ENCODE results near the gene HES2. TPM values are rescaled to one million over a fixed set of nuclear protein-coding genes. Genes with fewer than 3 reads are reported as not detected.
"Not testable (repeated sequence)": the region's sequence is repeated elsewhere in the genome, so short reads cannot be mapped to it uniquely, and the experiment has no call there.

The HES2 gene
- total RNA-seq, 2 donors from 2014 or later, result not detected

DNA sequence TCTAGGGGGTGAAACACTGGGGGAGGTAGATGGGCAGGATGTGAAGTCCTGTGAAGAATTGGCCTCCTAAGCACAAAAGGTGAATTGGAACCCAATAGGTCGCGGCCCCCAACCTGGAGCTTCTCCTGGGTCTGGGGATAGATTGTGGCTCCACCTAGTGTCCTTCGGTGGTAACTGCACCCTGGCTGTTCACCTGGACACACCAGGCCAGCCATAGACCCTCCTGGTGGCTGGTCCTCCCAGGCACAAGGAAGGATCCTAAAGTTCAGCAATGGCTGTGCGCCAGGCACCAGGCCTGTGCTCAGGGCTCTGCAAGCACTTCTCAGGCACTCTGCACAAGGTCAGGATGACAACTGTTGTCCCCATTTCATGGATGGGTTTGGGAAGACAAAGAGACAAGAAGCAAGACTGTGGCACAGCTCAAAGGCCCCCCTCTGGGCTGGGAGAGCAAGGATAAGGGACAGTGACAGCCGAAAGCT, 18.4 kb upstream of the HES2 start:
- Histone ChIP-seq H3K9ac (ENCODE audit: extremely low read depth, low read length, poor library complexity, severe bottlenecking) (no peak overlapping the region), H3K27ac (ENCODE audit: low read depth, low read length) (no peak overlapping the region), H3K36me3 (ENCODE audit: control insufficient read depth, insufficient read depth, low read length) (no peaks in the 10 kb centered on the region), H3K4me3 (ENCODE audit: low read length) (no peak overlapping the region), H3K27me3 (ENCODE audit: control insufficient read depth, insufficient read depth, low read length, poor library complexity, severe bottlenecking) (peaks cover 27% of the 10 kb centered on the region), H3K9me3 (ENCODE audit: control insufficient read depth, low read length) (no peaks in the 10 kb centered on the region), H3K4me1 (ENCODE audit: control insufficient read depth, insufficient read depth, low read length) (no peaks in the 10 kb centered on the region)
- Mint-ChIP-seq H3K27me3 (ENCODE audit: insufficient read depth) (peaks cover 54% of the 10 kb centered on the region), H3K36me3 (ENCODE audit: low read depth) (no peaks in the 10 kb centered on the region), H3K9me3 (no peaks in the 10 kb centered on the region), H3K4me1 (peaks cover 3% of the 10 kb centered on the region), H3K27ac (no peak overlapping the region), H3K4me3 (no peak overlapping the region)
- TF ChIP-seq, protein P1, sequence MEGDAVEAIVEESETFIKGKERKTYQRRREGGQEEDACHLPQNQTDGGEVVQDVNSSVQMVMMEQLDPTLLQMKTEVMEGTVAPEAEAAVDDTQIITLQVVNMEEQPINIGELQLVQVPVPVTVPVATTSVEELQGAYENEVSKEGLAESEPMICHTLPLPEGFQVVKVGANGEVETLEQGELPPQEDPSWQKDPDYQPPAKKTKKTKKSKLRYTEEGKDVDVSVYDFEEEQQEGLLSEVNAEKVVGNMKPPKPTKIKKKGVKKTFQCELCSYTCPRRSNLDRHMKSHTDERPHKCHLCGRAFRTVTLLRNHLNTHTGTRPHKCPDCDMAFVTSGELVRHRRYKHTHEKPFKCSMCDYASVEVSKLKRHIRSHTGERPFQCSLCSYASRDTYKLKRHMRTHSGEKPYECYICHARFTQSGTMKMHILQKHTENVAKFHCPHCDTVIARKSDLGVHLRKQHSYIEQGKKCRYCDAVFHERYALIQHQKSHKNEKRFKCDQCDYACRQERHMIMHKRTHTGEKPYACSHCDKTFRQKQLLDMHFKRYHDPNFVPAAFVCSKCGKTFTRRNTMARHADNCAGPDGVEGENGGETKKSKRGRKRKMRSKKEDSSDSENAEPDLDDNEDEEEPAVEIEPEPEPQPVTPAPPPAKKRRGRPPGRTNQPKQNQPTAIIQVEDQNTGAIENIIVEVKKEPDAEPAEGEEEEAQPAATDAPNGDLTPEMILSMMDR (conservative IDR thresholded peaks at IDR 0.05), result peak; percentile 97
- peak; percentile 97 for DNase-seq
- WGBS, 2 experiments (ENCODE audit: insufficient coverage in 1 of 2, insufficient read length in 1 of 2), result 27% methylated on average over 5 of the region's 5 CpGs

DNA sequence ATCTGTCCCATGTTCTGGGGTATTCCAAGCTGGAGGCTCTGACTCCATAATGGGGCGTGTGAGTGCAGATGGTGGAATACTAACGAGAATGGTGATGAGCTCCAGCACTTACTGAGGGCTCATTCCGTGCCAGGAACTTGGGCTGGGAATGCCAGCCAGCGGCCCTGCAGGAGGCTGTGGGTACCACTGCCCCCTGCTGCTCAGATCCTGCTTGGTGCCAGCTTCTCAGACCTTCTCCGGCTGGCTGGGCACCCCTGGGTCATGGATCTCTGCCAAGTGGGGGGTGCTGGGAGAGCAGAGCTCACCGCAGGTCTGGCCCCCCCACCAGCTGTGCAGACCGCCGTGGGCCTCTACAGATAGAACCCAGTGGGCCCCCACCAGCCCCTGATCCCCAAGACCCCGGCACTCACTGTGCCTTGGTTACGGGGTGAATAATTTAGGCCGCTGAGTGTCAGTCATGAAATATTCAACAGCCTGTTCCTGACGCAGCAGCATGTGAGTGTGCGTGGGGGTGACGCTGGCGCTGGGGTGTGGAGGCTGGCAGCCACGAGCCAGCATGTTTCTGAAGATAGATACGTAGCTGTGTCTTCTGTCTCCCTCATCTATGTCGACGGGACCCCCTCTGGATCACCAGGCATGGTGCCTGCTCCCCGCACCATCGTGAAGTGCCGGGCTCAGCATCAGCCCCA, 17.4 kb upstream of the HES2 start:
- not testable (repeated sequence) for H3K9me3 ChIP-seq (ENCODE audit: control insufficient read depth, low read length); H3K4me1 ChIP-seq (ENCODE audit: control insufficient read depth, insufficient read depth, low read length); H3K4me1 Mint-ChIP-seq; H3K36me3 ChIP-seq (ENCODE audit: control insufficient read depth, insufficient read depth, low read length); H3K9me3 Mint-ChIP-seq; DNase-seq; H3K9ac ChIP-seq (ENCODE audit: extremely low read depth, low read length, poor library complexity, severe bottlenecking); H3K27ac Mint-ChIP-seq; H3K4me3 ChIP-seq (ENCODE audit: low read length); H3K4me3 Mint-ChIP-seq; H3K36me3 Mint-ChIP-seq (ENCODE audit: low read depth); H3K27ac ChIP-seq (ENCODE audit: low read depth, low read length)
- peaks cover 27% of the 10 kb centered on the region for H3K27me3 ChIP-seq (ENCODE audit: control insufficient read depth, insufficient read depth, low read length, poor library complexity, severe bottlenecking)
- peaks cover 55% of the 10 kb centered on the region for H3K27me3 Mint-ChIP-seq (ENCODE audit: insufficient read depth)
- TF ChIP-seq, protein P1 (conservative IDR thresholded peaks at IDR 0.05), result peak; percentile 21
- 86 to 89% methylated on average over 13 to 22 of the region's 22 CpGs for WGBS, 2 experiments (ENCODE audit: insufficient coverage in 1 of 2, insufficient read length in 1 of 2)

DNA sequence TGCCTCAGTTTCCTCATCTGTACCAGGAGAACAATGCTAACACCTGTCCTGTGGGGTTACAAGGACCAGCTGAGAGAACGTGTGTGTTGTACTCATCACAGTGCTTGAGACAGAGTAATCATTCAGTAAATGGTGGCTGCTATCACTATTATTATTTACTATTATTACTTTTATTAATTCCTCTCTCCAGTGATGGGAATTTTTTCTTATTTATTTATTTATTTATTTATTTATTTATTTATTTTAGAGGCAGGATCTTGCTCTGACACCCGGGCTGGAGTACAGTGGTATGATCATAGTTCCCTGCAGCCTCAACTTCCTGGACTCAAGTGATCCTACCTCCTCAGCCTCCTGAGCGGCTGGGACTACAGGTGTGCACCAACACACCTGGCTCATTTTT, 16.6 kb upstream of the HES2 start:
- not testable (repeated sequence) for H3K36me3 ChIP-seq (ENCODE audit: control insufficient read depth, insufficient read depth, low read length); H3K9me3 ChIP-seq (ENCODE audit: control insufficient read depth, low read length); H3K27ac ChIP-seq (ENCODE audit: low read depth, low read length); H3K4me1 Mint-ChIP-seq; H3K4me3 ChIP-seq (ENCODE audit: low read length); DNase-seq; H3K9ac ChIP-seq (ENCODE audit: extremely low read depth, low read length, poor library complexity, severe bottlenecking); H3K4me3 Mint-ChIP-seq; H3K36me3 Mint-ChIP-seq (ENCODE audit: low read depth); H3K4me1 ChIP-seq (ENCODE audit: control insufficient read depth, insufficient read depth, low read length); H3K27ac Mint-ChIP-seq; H3K9me3 Mint-ChIP-seq
- WGBS, 2 experiments (ENCODE audit: insufficient coverage in 1 of 2, insufficient read length in 1 of 2), result 93% methylated on average over 3 of the region's 3 CpGs; no CpG with 5 or more reads in 1 of the 2 experiments
- peaks cover 48% of the 10 kb centered on the region for H3K27me3 Mint-ChIP-seq (ENCODE audit: insufficient read depth)
- peaks cover 19% of the 10 kb centered on the region for H3K27me3 ChIP-seq (ENCODE audit: control insufficient read depth, insufficient read depth, low read length, poor library complexity, severe bottlenecking)

All from endodermal cell (in vitro differentiated cells).